GM12878 (cell line): ENCODE results near the gene KRTAP10-7. TPM values are rescaled to one million over a fixed set of nuclear protein-coding genes. Genes with fewer than 3 reads are reported as not detected.
"Not testable (repeated sequence)": the region's sequence is repeated elsewhere in the genome, so short reads cannot be mapped to it uniquely, and the experiment has no call there.

ENCODE experiments used
- ATAC-seq: fragments of 200-7000 bp; cut with Tn5 transposase; 3 replicates; pipeline ENCODE4 v1.9.1; 2020; ENCODE audit warnings: mild to moderate bottlenecking, moderate library complexity
- BruUV-seq: library from RNA; stranded (reverse); fragments of 400-500 nt; replicated peaks from 2 replicates; lab custom pipeline; 2021; lab: Mats Ljungman, UMichigan
- CTCF ChIA-PET: fragments of 300-600 bp; sonication (Branson Sonifier 250); formaldehyde crosslinking; extraction: SDS; loops from one replicate; lab custom pipeline; 2021; ENCODE audit warnings: inconsistent platforms; lab: Yijun Ruan, JAX
- POLR2A ChIA-PET: fragments of 350-600 bp; formaldehyde crosslinking; extraction: SDS; loops from one replicate; lab custom pipeline; 2021; ENCODE audit warnings: inconsistent platforms; lab: Charles Lee
- RAD21 ChIA-PET: fragments of 300-600 bp; sonication (Branson Sonifier 250); formaldehyde crosslinking; loops from one replicate; lab custom pipeline; 2023; ENCODE audit warnings: antibody characterized with exemption; ENCODE audit not compliant: unreplicated experiment; lab: Charles Lee
- SMC1A ChIA-PET: fragments of 300-600 bp; sonication (Branson Sonifier 250); formaldehyde crosslinking; loops from one replicate; lab custom pipeline; 2023; ENCODE audit not compliant: unreplicated experiment, uncharacterized antibody; lab: Charles Lee
- DNase-seq: peaks from one replicate; pipeline ENCODE4 v3.0.0-alpha.2; 2011; ENCODE audit warnings: low read depth, low spot score
- FAIRE-seq: peaks from 3 replicates; lab custom pipeline; 2011; peaks lifted over from hg19 to GRCh38; lab: Jason Lieb, UNC
- H2AFZ ChIP-seq: 2 replicates; pipeline ENCODE4 v1.6.0; 2011; ENCODE audit warnings: low read depth, low read length, control low read depth; ENCODE audit not compliant: control insufficient read depth
- H3K27ac ChIP-seq: 2 replicates; pipeline ENCODE4 v1.5.1; 2011; ENCODE audit warnings: control low read depth; ENCODE audit not compliant: control insufficient read depth, insufficient read depth
- H3K27me3 ChIP-seq, 2 experiments: replicated peaks in 1 of 2; 2 replicates each; pipeline versions ENCODE4 v1.6.0 to v1.6.1; 2011; ENCODE audit warnings: low read length in 1 of 2; ENCODE audit not compliant: control insufficient read depth in 2 of 2, insufficient read depth in 2 of 2
- H3K36me3 ChIP-seq, 2 experiments: 2 replicates each; pipeline ENCODE4 v1.5.1; 2011; ENCODE audit warnings: low read length in 1 of 2; ENCODE audit not compliant: control insufficient read depth in 2 of 2, insufficient read depth in 2 of 2
- H3K4me1 ChIP-seq: 2 replicates; pipeline ENCODE4 v1.6.1; 2011; ENCODE audit warnings: mild to moderate bottlenecking, low read length, moderate library complexity, mixed read lengths; ENCODE audit not compliant: control insufficient read depth, insufficient read depth
- H3K4me2 ChIP-seq: 2 replicates; pipeline ENCODE4 v1.6.0; 2011; ENCODE audit warnings: control low read depth; ENCODE audit not compliant: control insufficient read depth, insufficient read depth
- H3K4me3 ChIP-seq: fragments of 200-600 bp; sonication (generic); 2 replicates; pipeline ENCODE4 v1.5.1; 2016
- H3K79me2 ChIP-seq: 2 replicates; pipeline ENCODE4 v1.6.0; 2011; ENCODE audit warnings: low read length; ENCODE audit not compliant: control insufficient read depth, insufficient read depth
- H3K9ac ChIP-seq: 2 replicates; pipeline ENCODE4 v1.8.0; 2011; ENCODE audit warnings: low read length, control low read depth, mixed read lengths; ENCODE audit not compliant: control insufficient read depth, insufficient read depth
- H3K9me3 ChIP-seq: replicated peaks from 3 replicates; pipeline ENCODE4 v1.5.1; 2011; ENCODE audit warnings: mild to moderate bottlenecking, low read length; ENCODE audit not compliant: control insufficient read depth, insufficient read depth
- H4K20me1 ChIP-seq: 2 replicates; pipeline ENCODE4 v1.6.0; 2011; ENCODE audit not compliant: control insufficient read depth, insufficient read depth
- ATF7 ChIP-seq: fragments of 450-650 bp; IDR thresholded peaks from 2 replicates; pipeline ENCODE4 v1.6.1; 2016; ENCODE audit warnings: low read depth, mild to moderate bottlenecking
- CREM ChIP-seq: IDR thresholded peaks from 2 replicates; pipeline ENCODE4 v1.6.1; 2014; ENCODE audit warnings: antibody characterized with exemption, low read depth
- MEF2A ChIP-seq: IDR thresholded peaks from 2 replicates; pipeline ENCODE4 v1.6.1; 2011; ENCODE audit warnings: low read depth, mild to moderate bottlenecking, low read length, moderate library complexity; ENCODE audit not compliant: insufficient read depth
- ZBTB33 ChIP-seq: fragments of 450-650 bp; IDR thresholded peaks from 2 replicates; pipeline ENCODE4 v1.6.1; 2017; ENCODE audit warnings: mild to moderate bottlenecking
- ZSCAN29 ChIP-seq: fragments of 450-650 bp; IDR thresholded peaks from 2 replicates; pipeline ENCODE4 v1.6.1; 2017; ENCODE audit warnings: mild to moderate bottlenecking, moderate library complexity
- WGBS: methylation state at CpG from one replicate; pipeline ENCODE4 v1.1.6; 2016; ENCODE audit warnings: low lambda C conversion rate; ENCODE audit not compliant: insufficient replicate concordance, insufficient coverage; ENCODE audit errors: missing lambda C conversion rate; 5-methylcytosine and 5-hydroxymethylcytosine counted together
- in situ Hi-C: fragments of 300-500 bp; cut with MboI; formaldehyde crosslinking; loops from 9 replicates; pipeline ENCODE4 v1.14.3; 2018; ENCODE audit warnings: mixed read lengths
- intact Hi-C: fragments of 100-400 bp; cut with micrococcal nuclease; formaldehyde crosslinking; loops from one replicate; pipeline ENCODE4 v1.14.2; 2022; ENCODE audit not compliant: unreplicated experiment
- polyA plus RNA-seq, 11 experiments: library from polyadenylated mRNA; depleted of rRNA in 4 of 11; unstranded in 6 of 11; stranded (reverse) in 5 of 11; fragments of >200 nt; fragmentation: Nextera tagmentation in 4 of 11; fragmentation: Illumina TruSeq in 1 of 11; extraction: Ambion mirVana in 4 of 11; extraction: Trizol in 1 of 11; gene quantifications; 1 replicate in 1 of 11; 2 replicates in 10 of 11; pipeline versions ENCODE4 v1.2.1 to v1.2.3, GENCODE V29; 2011 to 2016; ENCODE audit warnings: inconsistent platforms in 2 of 11, missing spikeins in 2 of 11, low read depth in 1 of 11
- total RNA-seq, 4 experiments: library from RNA; depleted of rRNA in 3 of 4; stranded (reverse); fragments of >200 nt in 3 of 4; fragmentation: Illumina TruSeq in 1 of 4; extraction: Trizol in 1 of 4; gene quantifications; 2 replicates each; pipeline versions ENCODE4 v1.2.1 to v1.2.3, GENCODE V29; 2013 to 2021

KRTAP10-7 gene
- total and polyA plus RNA-seq, 10 of the 15 experiments (the other 5 are each of a cell fraction or from before 2014, with no cell fraction given) = not detected

- Histone ChIP-seq H3K9ac (no peak overlapping the region), H2AFZ (no peak overlapping the region), H3K4me1 (no peaks in the 10 kb centered on the region), H3K36me3 (no peaks in the 10 kb centered on the region), H3K4me3 (no peak overlapping the region), H3K79me2 (no peaks in the 10 kb centered on the region), H3K9me3 (no peaks in the 10 kb centered on the region; the same call in 2 of the 3 replicates), H3K27me3 (no peaks in the 10 kb centered on the region), H4K20me1 (no peaks in the 10 kb centered on the region), H3K27ac (no peak overlapping the region), H3K4me2 (no peak overlapping the region)
- no peak for ATAC-seq
- BruUV-seq = no TSS peak
- TF ChIP-seq MEF2A = no peak
- TF ChIP-seq ATF7 = no peak
- TF ChIP-seq ZSCAN29 = no peak
- TF ChIP-seq CREM = no peak
- TF ChIP-seq ZBTB33 = no peak
- FAIRE-seq = no peak
- no peak for DNase-seq
- WGBS = 63% methylated on average over 8 of the region's 8 CpGs
- ChIA-PET SMC1A (no interaction called here), CTCF (no interaction called here), POLR2A (no interaction called here), RAD21 (no interaction called here)
- in situ Hi-C loops (no loop called here), intact Hi-C loops (no loop called here)
Observed at GRCh38 chr21:44599264-44600029, 950 bp upstream of the KRTAP10-7 start.

DNA sequence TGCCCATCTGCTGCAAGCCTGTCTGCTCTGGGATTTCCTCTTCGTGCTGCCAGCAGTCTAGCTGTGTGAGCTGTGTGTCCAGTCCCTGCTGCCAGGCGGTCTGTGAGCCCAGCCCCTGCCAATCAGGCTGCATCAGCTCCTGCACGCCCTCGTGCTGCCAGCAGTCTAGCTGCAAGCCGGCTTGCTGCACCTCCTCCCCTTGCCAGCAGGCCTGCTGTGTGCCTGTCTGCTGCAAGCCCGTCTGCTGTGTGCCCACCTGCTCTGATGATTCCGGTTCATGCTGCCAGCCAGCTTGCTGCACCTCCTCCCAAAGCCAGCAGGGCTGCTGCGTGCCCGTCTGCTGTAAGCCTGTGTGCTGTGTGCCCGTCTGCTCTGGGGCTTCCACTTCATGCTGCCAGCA is 694 bp downstream of the KRTAP10-7 start:
- H3K36me3 ChIP-seq, in situ Hi-C loops, CTCF ChIA-PET, BruUV-seq, H3K9me3 ChIP-seq, H3K4me2 ChIP-seq, H3K9ac ChIP-seq, ATAC-seq, H3K27me3 ChIP-seq, intact Hi-C loops, DNase-seq, H2AFZ ChIP-seq, H3K79me2 ChIP-seq, H3K4me1 ChIP-seq, POLR2A ChIA-PET, SMC1A ChIA-PET, H4K20me1 ChIP-seq, FAIRE-seq, H3K4me3 ChIP-seq, RAD21 ChIA-PET, H3K27ac ChIP-seq: not testable (repeated sequence)
- WGBS = 40% methylated on average over 9 of the region's 10 CpGs
